HEK293T (cell line): ENCODE measurements around the gene POLA1.

ENCODE experiments used
- CTCF ChIA-PET: fragments of 350-600 bp; formaldehyde crosslinking; extraction: SDS; loops from one replicate; lab custom pipeline; 2021; ENCODE audit warnings: antibody characterized with exemption, inconsistent platforms; lab: Yijun Ruan, JAX
- POLR2A ChIA-PET: fragments of 350-600 bp; formaldehyde crosslinking; extraction: SDS; loops from one replicate; lab custom pipeline; 2020; ENCODE audit warnings: antibody characterized with exemption, inconsistent platforms; lab: Yijun Ruan, JAX
- DNase-seq: peaks from one replicate; pipeline ENCODE4 v3.0.0; 2012; ENCODE audit warnings: mixed read lengths; ENCODE audit errors: extremely low spot score
- ARNT ChIP-seq: fragments of 450-650 bp; IDR thresholded peaks from 2 replicates; pipeline ENCODE4 v1.6.1; 2017; ENCODE audit warnings: mild to moderate bottlenecking
- BHLHE40 ChIP-seq: fragments of 450-650 bp; IDR thresholded peaks from 2 replicates; pipeline ENCODE4 v1.6.1; 2016; ENCODE audit warnings: mild to moderate bottlenecking, moderate library complexity, borderline replicate concordance
- CTBP1 ChIP-seq: fragments of 450-650 bp; IDR thresholded peaks from 2 replicates; pipeline ENCODE4 v1.6.1; 2016; ENCODE audit warnings: borderline replicate concordance
- ELF4 ChIP-seq: fragments of 450-650 bp; IDR thresholded peaks from 2 replicates; pipeline ENCODE4 v1.6.1; 2017; ENCODE audit warnings: antibody characterized with exemption
- FOXA1 ChIP-seq: fragments of 450-650 bp; IDR thresholded peaks from 2 replicates; pipeline ENCODE4 v1.6.1; 2016; ENCODE audit warnings: mild to moderate bottlenecking
- FOXK2 ChIP-seq: fragments of 450-650 bp; IDR thresholded peaks from 2 replicates; pipeline ENCODE4 v1.6.1; 2016; ENCODE audit warnings: mild to moderate bottlenecking
- FOXM1 ChIP-seq: fragments of 450-650 bp; IDR thresholded peaks from 2 replicates; pipeline ENCODE4 v1.6.1; 2017; ENCODE audit warnings: mild to moderate bottlenecking, borderline replicate concordance
- HDGF ChIP-seq: fragments of 450-650 bp; IDR thresholded peaks from 2 replicates; pipeline ENCODE4 v1.6.1; 2017; ENCODE audit warnings: antibody characterized with exemption, borderline replicate concordance
- L3MBTL2 ChIP-seq: fragments of 450-650 bp; conservative IDR thresholded peaks from 2 replicates; pipeline ENCODE4 v1.6.1; 2016; ENCODE audit warnings: mild to moderate bottlenecking
- LEF1 ChIP-seq: fragments of 450-650 bp; IDR thresholded peaks from 2 replicates; pipeline ENCODE4 v1.6.1; 2017; ENCODE audit warnings: mild to moderate bottlenecking, borderline replicate concordance
- NFRKB ChIP-seq: fragments of 450-650 bp; IDR thresholded peaks from 2 replicates; pipeline ENCODE4 v1.6.1; 2016; ENCODE audit warnings: mild to moderate bottlenecking, moderate library complexity
- PKNOX1 ChIP-seq: fragments of 450-650 bp; IDR thresholded peaks from 2 replicates; pipeline ENCODE4 v1.6.1; 2016
- SP1 ChIP-seq: fragments of 450-650 bp; IDR thresholded peaks from 2 replicates; pipeline ENCODE4 v1.6.1; 2017
- SUZ12 ChIP-seq: fragments of 450-650 bp; IDR thresholded peaks from 2 replicates; pipeline ENCODE4 v1.6.1; 2016; ENCODE audit warnings: mild to moderate bottlenecking
- TARDBP ChIP-seq: fragments of 450-650 bp; IDR thresholded peaks from 2 replicates; pipeline ENCODE4 v1.6.1; 2016
- ZNF384 ChIP-seq: fragments of 450-650 bp; IDR thresholded peaks from 2 replicates; pipeline ENCODE4 v1.6.1; 2016

POLA1 gene

GRCh38 chrX:24668111-24668510 lies 25.6 kb upstream of the POLA1 start:
- ChIA-PET CTCF (interaction anchor here (1.1 kb wide), 1 partner anchor 9 kb away, joined by 5 read pairs; no protein-coding TSS in a partner anchor), POLR2A (no interaction called here)
- no peak for TF ChIP-seq CTBP1
- TF ChIP-seq L3MBTL2: no peak
- TF ChIP-seq FOXM1: no peak
- no peak for DNase-seq

- CTCF ChIA-PET: no interaction called here
- no peak for TF ChIP-seq L3MBTL2
- TF ChIP-seq FOXK2: no peak
- TF ChIP-seq BHLHE40: no peak
- no peak for TF ChIP-seq ZNF384
- TF ChIP-seq CTBP1: no peak
- TF ChIP-seq HDGF: no peak
- no peak for TF ChIP-seq FOXM1
- no peak for TF ChIP-seq ARNT
- TF ChIP-seq PKNOX1: no peak
- TF ChIP-seq FOXA1: no peak
- no peak for TF ChIP-seq NFRKB
- TF ChIP-seq LEF1: no peak
- no peak for TF ChIP-seq SUZ12
- TF ChIP-seq SP1: no peak
- DNase-seq: no peak
- POLR2A ChIA-PET: no interaction called here
Observed at GRCh38 chrX:24672701-24673190, 21.0 kb upstream of the POLA1 start.

- DNase-seq: no peak
- POLR2A ChIA-PET: no interaction called here
- CTCF ChIA-PET: no interaction called here
- TF ChIP-seq ZNF384 (no peak), ARNT (no peak), PKNOX1 (no peak), L3MBTL2 (no peak), HDGF (no peak), ELF4 (no peak), TARDBP (no peak), LEF1 (no peak), FOXM1 (no peak), CTBP1 (no peak), FOXK2 (no peak), NFRKB (no peak)
Observed at GRCh38 chrX:24673424-24673823, 20.3 kb upstream of the POLA1 start.

GRCh38 chrX:24676403-24677024 lies 17.2 kb upstream of the POLA1 start:
- ChIA-PET POLR2A (no interaction called here), CTCF (interaction anchor here (0.6 to 1.3 kb wide), 5 partner anchors 8 to 483 kb away, joined by 3 to 7 read pairs (median 5); no protein-coding TSS in a partner anchor)
- DNase-seq: peak; percentile 49
- TF ChIP-seq BHLHE40 (no peak), CTBP1 (no peak), HDGF (no peak), ARNT (no peak), ZNF384 (peak; percentile 50; the same call in 1 of the 2 replicates)

GRCh38 chrX:24682739-24683432 lies 10.8 kb upstream of the POLA1 start:
- no peak for DNase-seq
- TF ChIP-seq LEF1 (no peak), CTBP1 (no peak), SUZ12 (no peak), BHLHE40 (no peak), HDGF (no peak), ELF4 (no peak), ARNT (no peak), FOXK2 (no peak), NFRKB (no peak), TARDBP (no peak), FOXM1 (no peak), L3MBTL2 (no peak), FOXA1 (no peak), PKNOX1 (no peak), ZNF384 (no peak), SP1 (no peak)
- ChIA-PET CTCF (no interaction called here), POLR2A (no interaction called here)

- POLR2A ChIA-PET: no interaction called here
- TF ChIP-seq FOXA1 (no peak), BHLHE40 (no peak)
- no peak for DNase-seq
- CTCF ChIA-PET: no interaction called here
Observed at GRCh38 chrX:24684048-24684447, 9.7 kb upstream of the POLA1 start.
